ENCODE results near the gene NRARP.

The NRARP gene

GRCh38 chr9:137310189-137311052, 8.3 kb upstream of the NRARP start:
- DNase-seq: no peak

- no peak for DNase-seq
Measured at GRCh38 chr9:137309368-137310188, 7.5 kb upstream of the NRARP start.

DNA sequence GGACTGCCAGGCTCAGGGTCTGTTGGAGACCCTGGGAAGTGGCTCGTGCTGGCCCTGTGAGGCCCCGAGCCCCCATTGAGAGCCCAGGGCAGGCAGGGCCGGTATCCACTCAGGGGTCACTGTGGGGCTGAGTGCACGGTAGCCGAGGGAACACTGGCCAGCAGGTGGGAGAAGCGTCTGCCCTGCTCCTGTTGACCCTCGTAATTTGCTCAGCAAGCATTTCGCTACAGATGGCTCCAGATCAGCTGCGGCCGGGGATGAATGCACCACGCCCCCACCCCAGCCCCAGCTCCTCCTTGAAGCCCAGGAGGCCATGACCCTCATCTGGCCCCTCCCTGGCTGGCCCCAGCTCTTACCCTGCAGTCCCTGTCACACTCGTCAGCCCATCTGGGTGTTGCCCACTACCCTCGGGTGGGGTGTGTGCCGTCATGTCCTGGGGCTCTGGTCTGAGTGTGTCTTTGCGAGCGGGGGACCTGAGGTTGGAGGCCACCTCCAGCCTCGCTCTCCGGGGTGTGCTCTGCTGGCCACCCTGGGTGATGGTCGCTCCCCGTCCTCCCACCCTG, 6.1 kb upstream of the NRARP start:
- no peak for DNase-seq

DNA sequence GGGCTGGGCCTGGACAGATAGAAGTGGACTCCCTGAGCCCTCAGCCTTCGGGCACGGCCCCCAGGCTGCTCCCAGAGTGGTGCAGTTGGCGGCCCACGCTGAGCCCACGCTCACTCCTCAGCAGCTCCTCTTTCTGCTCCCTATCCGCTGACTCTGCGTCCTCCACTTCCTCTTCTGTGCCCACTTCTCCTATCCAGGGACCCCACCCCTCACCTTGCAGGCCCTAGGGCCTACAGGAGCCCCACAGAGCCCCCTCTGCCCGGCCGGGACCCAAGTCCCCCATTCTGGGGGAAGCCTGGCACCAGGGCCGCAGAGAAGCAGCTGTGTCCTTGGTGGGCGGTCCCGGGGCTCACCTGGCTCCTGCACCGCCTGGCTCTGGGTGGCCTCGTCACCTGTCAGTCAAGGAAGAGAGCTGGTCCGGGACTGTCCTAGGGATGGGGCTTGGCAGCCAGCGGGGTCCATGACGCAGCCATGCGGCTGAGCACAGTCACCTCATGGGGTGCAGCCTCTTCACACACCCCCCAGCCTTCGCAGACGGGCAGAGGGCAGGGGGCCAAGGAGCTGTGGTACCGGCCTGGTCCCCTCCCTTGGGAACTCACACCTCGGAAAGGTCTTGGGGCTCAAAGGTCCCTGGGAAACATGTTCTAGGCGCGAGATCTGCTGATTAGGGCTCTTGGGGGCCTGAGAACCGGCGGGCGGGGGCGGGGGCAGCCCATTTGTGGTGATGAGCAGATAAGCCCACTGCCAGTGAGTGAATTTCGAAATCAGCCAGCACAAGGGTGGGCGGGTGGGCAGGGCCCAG, 5.4 kb upstream of the NRARP start:
- DNase-seq: no peak

DNA sequence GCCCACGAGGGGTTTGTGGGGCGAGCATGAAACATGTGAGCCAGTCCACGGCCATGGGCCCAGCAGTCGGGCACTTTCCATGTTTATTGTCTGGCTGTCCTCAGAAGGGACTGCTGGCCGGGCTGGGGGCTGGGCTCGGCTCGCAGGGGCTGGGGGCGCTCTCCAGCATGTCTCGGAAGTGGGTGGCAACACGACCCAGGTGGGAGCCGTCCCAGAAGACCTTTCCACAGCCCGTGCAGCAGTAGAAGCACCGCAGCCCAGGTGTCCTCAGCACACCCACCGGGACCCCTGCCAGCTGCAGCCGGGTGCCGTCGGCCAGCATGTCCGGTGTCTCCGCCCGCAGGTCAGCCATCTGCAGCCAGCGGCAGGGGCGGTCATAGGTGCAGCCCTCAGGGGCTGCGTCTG, 4.8 kb upstream of the NRARP start:
- no peak for DNase-seq

DNA sequence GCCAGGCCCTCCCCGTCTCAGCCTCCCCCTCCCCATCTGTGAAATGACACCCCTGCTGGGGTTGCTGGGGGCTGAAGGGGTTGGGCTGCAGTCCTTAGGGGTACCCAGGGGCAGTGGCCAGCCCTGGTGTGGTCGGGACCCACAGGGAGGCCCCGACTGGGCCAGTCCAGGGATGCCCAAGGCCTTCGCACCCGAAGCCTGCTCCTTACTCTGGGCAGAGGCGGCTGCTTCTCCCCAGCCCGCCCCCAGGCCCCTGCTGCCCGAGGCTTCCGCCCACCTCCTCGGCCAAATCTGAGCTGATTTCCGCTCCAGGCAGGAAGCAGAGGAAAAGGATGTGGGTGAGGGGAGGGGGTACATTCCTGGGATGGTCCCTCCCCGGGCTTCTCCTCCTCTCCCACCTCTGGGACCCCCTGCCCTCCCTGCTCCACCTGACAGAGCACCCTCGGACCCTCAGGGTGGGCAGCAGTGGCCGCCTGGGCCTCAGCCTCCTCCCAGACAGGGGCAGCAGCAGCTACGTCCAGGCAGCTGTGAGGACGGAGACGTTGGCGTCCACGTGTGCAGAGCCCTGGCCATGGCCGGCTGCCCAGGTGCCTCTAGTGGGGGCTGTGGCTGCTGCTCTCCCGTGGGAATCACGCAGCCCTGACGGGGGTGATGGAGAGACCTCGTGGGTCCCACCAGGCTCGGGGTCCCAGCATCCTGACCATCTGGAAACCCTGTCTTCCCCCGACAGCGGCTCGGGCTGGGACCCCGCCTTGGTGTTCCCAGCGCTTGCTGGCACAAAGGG, 4.2 kb upstream of the NRARP start:
- no peak for DNase-seq

- no peak for DNase-seq
Measured at GRCh38 chr9:137305798-137306065, 3.7 kb upstream of the NRARP start.

DNA sequence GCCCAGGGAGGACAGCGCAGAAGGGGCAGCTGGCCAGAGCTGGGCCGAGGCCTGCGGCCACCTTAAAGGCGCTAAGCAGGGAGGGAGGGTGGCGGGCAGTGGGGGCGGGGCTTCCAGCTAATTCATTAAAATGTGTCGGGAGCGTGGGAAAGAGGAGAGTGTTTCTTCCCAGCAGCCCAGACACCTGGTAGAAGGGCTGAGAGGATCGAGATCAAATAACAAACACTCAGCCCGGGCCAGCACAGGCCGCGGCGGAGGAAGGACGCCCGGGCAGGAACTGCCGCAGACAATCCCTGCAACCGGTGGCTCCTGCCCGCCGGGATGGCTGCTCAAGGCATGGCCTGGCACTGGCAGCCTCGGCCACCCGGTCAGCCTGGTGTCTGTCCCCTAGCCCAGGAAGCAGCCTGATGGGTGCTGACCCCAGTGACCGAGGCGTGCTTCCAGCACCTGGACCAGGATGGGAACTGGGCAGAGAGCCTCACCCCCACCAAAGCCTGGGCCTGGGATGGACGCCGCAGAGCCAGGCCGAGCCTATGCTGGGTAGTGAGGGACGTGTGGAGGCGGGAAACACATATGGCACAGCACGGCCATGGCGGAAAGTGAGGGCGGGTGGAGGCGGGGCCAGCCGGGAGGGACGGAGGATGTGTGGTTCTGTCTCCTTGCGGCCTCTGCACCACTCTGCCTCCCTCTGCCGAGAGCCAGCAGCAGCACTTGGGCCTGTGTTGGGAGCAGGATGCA, 3.2 kb upstream of the NRARP start:
- DNase-seq: peak; percentile 61

GRCh38 chr9:137304383-137305059, 2.5 kb upstream of the NRARP start:
- no peak for DNase-seq

- DNase-seq: no peak
Measured at GRCh38 chr9:137303893-137304382, 1.9 kb upstream of the NRARP start.

GRCh38 chr9:137303151-137303892, 1.3 kb upstream of the NRARP start:
- no peak for DNase-seq

DNA sequence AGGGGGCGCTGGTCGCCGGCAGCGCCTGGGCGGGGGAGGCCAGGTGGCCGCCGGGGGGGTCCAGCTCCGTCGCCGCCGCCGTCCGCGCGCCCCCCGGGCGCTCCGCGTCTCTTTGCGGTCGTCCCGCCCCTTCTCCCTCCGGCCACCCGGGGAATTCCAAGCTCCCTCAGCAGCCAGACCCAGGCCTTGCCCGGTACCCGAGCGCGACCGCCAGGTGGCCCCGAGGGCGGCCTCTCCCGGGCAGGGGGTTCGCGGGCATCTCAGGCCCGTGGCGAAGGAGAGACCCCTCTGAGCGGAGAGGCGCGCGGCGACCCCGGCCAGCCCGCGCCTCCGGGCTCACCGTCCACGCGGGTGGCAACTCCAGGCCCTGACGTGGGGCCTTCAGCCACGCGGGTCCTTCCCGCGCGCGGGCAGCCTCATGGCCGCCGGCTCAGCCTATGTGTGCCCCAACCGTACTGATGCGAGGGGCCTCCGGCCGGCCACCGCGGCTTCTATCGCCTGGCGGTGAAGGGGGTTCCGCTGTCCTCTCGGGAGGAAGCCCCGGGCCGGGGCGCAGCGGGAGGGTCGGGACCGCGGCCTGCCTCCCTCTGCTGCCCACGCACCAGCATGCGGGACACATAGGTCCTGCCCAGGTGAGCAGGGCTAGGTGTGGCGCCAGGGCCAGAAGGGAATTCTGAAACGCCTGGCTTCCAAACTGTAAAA, 529 bp upstream of the NRARP start:
- no peak for DNase-seq

DNA sequence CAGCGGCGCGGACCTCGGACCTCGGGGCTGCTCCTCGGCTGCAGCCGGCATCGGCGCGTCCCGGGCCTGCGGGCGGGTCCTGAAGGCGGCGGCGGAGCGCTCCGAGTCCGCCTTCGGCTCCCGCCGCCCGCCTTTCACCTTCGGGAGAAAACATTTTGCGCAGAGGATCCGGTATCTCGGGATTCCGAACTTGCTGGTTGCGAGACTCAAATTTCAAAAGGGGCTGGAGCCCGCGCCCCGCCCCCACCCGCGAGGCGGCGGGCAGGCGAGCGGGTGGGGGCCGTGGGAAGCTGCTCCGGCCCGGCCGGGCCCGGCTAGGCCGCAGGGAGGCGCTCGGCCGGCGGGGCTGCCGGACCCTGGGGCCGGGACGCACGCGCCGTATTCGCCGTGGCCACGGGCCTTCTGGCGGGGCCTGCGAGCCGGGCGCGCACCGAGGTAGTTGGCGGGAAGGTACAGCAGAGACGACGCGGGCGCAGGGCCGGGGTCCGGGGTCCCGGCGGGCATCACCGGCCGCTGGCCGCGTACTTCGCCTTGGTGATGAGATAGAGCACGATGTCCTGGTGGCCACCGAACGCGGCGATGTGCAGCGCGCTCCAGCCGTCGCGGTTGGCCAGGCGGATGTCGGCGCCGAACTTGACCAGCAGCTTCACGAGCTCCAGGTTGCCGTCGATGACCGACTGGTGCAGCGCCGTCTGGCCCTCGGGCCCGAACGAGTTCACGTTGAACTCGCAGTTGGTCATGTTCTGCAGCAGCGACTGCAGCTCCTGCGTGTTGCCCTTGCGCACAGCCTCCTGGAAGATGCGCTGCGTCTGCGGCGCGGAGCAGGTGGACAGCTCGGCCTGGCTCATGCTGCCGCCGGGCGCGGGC, 757 bp downstream of the NRARP start:
- DNase-seq: no peak

DNA sequence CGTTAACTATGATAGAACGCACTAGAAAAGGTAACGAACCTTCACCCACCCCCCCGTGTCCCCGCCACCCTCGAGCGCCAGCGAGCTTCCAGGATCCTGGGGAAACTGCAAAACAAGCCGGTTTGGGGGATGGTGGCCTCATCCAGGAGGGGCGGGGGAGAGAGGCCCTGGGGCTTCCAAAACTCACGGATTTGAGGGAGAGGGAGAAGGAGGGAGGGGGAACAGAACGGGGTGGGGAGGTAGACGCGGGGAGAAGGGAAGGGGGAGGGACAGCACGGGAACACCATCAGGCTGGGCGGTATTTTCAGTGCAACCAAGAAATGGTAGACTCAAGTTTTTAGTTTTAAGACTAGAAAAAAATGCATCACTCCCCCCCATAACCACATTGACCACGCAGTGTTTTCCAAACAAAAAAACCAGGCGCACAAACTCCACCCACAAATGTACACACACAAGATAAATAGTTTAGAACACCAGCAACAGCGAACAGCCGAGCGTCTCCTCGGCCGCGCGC, 1.4 kb downstream of the NRARP start:
- no peak for DNase-seq

DNA sequence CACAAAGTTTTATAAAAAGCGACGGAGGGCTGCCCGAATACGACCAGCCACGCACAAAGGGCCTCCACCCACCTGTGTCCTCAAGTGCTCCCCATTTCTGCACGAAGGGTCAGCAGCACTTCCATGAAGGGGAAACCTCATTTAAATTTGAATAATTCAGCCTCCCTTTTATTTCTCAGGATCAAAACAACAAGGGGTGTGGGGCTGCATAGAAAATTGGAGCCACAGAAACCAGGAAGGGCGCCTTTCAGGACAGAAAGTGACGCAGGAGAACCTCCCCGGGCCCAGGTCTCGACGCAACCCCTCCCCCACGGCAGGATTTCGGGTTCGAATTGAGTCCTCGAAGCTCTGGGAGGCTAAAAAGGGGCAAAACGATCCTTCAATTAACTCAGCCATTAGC, 2.1 kb downstream of the NRARP start:
- no peak for DNase-seq

GRCh38 chr9:137299203-137299565, 2.9 kb downstream of the NRARP start:
- no peak for DNase-seq

DNA sequence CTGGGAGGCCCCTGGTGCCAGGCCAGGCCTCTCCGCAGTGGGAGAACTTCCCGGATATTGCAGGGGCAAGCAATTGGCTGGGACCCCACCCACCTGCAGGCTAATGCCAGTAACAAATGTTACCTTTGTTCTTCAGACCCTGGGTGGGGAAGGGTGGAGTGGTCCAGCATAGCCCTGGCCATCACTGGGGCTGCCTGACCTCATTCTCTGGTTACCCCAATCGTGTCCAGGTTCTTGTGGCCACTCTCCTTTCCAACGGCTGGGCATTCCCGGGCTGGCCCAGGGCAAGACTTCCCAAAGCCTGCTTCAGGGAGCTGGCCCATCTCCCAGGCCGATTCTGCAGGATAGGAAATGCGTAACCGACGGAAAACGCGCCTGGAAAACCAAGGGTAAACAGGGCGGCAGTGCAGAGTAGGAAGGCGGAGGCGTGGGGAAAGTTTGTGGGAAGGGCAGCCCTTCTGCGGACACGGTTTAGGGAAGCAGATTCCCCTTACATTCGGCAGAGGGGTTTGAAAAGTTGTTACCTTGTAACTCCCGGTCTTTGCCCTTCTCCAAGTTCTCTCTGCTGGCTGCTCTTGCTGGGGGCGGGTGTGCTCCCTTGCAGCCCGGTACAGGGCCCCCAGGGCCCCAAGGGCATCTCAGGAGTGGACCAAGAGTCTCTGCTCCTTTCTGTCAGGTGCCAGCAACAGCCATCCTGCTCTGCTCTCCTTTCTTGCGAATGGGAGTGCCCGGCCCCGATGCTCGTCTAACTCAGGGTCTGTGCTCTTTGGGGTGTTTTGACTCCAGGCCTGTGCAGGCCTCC, 3.5 kb downstream of the NRARP start:
- no peak for DNase-seq
